ENCODE measurements around the gene RHBDD3.
"Not testable (repeated sequence)": the region's sequence is repeated elsewhere in the genome, so short reads cannot be mapped to it uniquely, and the experiment has no call there.

The RHBDD3 gene

GRCh38 chr22:29224859-29225410 is 42.8 kb downstream of the RHBDD3 start:
- ATAC-seq: no peak
- no peak for TF ChIP-seq TOX (CRISPR knock-in tag; IDR thresholded peaks at IDR 0.05; ENCODE audit: borderline replicate concordance)

DNA sequence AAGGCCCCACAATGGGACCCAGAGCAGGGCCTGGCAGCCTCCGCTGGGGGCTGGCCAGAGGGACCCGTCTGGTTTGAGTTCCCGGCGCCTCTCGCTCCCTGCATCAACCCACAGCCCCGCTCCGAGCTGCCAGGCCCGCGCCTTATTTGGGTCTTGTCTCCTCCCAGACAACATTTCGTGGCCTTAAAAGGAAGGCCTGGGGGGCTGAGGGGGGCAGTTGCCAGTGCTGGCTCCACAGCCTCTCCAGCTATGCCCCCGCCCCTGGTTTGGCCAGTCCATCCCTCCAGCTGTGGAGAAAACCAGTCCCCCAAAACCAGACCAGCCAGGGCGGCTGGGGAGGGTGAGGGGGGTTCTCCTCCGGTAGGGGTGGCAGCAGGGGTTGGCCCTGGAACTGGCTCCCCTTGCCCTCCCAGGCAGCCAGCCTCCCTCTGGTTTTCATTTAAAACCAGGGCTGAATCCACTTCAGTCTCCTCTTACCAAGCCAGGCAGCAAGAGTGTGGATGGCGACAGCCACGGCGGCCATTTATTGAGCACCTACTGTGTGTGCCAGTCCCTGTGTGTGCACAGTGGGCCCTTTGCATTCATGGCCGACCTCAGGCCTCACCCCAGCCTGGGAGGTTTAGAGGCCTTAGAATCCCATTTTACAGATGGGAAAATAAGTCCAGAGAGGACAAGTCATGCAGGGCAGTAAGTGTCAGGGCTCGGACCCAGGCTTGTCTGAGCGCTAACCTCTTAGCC is 43.5 kb downstream of the RHBDD3 start:
- no peak for TF ChIP-seq RARB (CRISPR knock-in tag; IDR thresholded peaks at IDR 0.05)
- no peak for ATAC-seq

GRCh38 chr22:29219881-29220670 is 47.7 kb downstream of the RHBDD3 start:
- no peak for ATAC-seq
- no peak for TF ChIP-seq ZNF565 (CRISPR knock-in tag; conservative IDR thresholded peaks at IDR 0.05; ENCODE audit: low read depth)
- no peak for TF ChIP-seq PPARA (CRISPR knock-in tag; IDR thresholded peaks at IDR 0.05; ENCODE audit: borderline replicate concordance)
- TF ChIP-seq TOX (CRISPR knock-in tag; IDR thresholded peaks at IDR 0.05; ENCODE audit: borderline replicate concordance): no peak
- no peak for TF ChIP-seq ZNF8 (CRISPR knock-in tag; IDR thresholded peaks at IDR 0.05)
- TF ChIP-seq ZFP3 (CRISPR knock-in tag; IDR thresholded peaks at IDR 0.05): no peak
- TF ChIP-seq ARNTL (CRISPR knock-in tag; IDR thresholded peaks at IDR 0.05; ENCODE audit: borderline replicate concordance, low read depth): no peak
- no peak for TF ChIP-seq ZFP30 (CRISPR knock-in tag; IDR thresholded peaks at IDR 0.05)
- TF ChIP-seq OSR1 (CRISPR knock-in tag; IDR thresholded peaks at IDR 0.05): no peak
- TF ChIP-seq PATZ1 (CRISPR knock-in tag; IDR thresholded peaks at IDR 0.05; ENCODE audit: borderline replicate concordance): no peak
- no peak for TF ChIP-seq ESRRG (CRISPR knock-in tag; IDR thresholded peaks at IDR 0.05)
- no peak for TF ChIP-seq GLIS3 (CRISPR knock-in tag; IDR thresholded peaks at IDR 0.05)
- no peak for TF ChIP-seq CSRNP3 (CRISPR knock-in tag; IDR thresholded peaks at IDR 0.05)
- no peak for TF ChIP-seq CSDC2 (CRISPR knock-in tag; IDR thresholded peaks at IDR 0.05)
- TF ChIP-seq SNAI2 (CRISPR knock-in tag; IDR thresholded peaks at IDR 0.05): no peak
- TF ChIP-seq ZC3H10 (CRISPR knock-in tag; IDR thresholded peaks at IDR 0.05): no peak
- TF ChIP-seq CREB5 (CRISPR knock-in tag; IDR thresholded peaks at IDR 0.05; ENCODE audit: low read depth): no peak
- TF ChIP-seq ISL1 (CRISPR knock-in tag; IDR thresholded peaks at IDR 0.05): no peak
- no peak for TF ChIP-seq BACH2 (CRISPR knock-in tag; IDR thresholded peaks at IDR 0.05; ENCODE audit: borderline replicate concordance)
- TF ChIP-seq ZNF70 (CRISPR knock-in tag; IDR thresholded peaks at IDR 0.05): no peak

- ATAC-seq: not testable (repeated sequence)
These were observed 48.4 kb downstream of the RHBDD3 start for GRCh38 chr22:29219409-29219782.

- no peak for ATAC-seq
- no peak for TF ChIP-seq SNAI2 (CRISPR knock-in tag; IDR thresholded peaks at IDR 0.05)
- TF ChIP-seq, protein P1, sequence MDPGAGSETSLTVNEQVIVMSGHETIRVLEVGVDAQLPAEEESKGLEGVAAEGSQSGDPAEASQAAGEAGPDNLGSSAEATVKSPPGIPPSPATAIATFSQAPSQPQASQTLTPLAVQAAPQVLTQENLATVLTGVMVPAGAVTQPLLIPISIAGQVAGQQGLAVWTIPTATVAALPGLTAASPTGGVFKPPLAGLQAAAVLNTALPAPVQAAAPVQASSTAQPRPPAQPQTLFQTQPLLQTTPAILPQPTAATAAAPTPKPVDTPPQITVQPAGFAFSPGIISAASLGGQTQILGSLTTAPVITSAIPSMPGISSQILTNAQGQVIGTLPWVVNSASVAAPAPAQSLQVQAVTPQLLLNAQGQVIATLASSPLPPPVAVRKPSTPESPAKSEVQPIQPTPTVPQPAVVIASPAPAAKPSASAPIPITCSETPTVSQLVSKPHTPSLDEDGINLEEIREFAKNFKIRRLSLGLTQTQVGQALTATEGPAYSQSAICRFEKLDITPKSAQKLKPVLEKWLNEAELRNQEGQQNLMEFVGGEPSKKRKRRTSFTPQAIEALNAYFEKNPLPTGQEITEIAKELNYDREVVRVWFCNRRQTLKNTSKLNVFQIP (CRISPR knock-in tag; IDR thresholded peaks at IDR 0.05; ENCODE audit: borderline replicate concordance, low read depth): no peak
- TF ChIP-seq PATZ1 (CRISPR knock-in tag; IDR thresholded peaks at IDR 0.05; ENCODE audit: borderline replicate concordance): no peak
These were observed 48.9 kb downstream of the RHBDD3 start for GRCh38 chr22:29218758-29219408.

All from SK-N-SH treated with all-trans-retinoic acid at 6 μM for 48 hours (cell line).